Neuronal stem cell (in vitro differentiated cells): Measurements from ENCODE around the gene FAM9C.
A peak's percentile ranks its signal among the peaks of the same experiment; 100 is the strongest.
"Not testable (repeated sequence)": the region's sequence is repeated elsewhere in the genome, so short reads cannot be mapped to it uniquely, and the experiment has no call there.

Source experiments
- DNase-seq: peaks from one replicate; pipeline ENCODE4 v3.0.0-alpha.2; 2013; ENCODE audit warnings: low spot score
- H2AFZ ChIP-seq: one replicate; pipeline ENCODE4 v1.6.1; 2013; ENCODE audit warnings: mild to moderate bottlenecking, low read length, inconsistent platforms
- H2AK5ac ChIP-seq: 2 replicates; pipeline ENCODE4 v1.6.1; 2013; ENCODE audit warnings: low read depth, mild to moderate bottlenecking, inconsistent platforms, low read length, moderate library complexity, mixed read lengths
- H2BK120ac ChIP-seq: 2 replicates; pipeline ENCODE4 v1.6.1; 2013; ENCODE audit warnings: low read depth, mild to moderate bottlenecking, inconsistent platforms, low read length, moderate library complexity, mixed read lengths
- H2BK12ac ChIP-seq: one replicate; pipeline ENCODE4 v1.6.1; 2013; ENCODE audit warnings: low read length, inconsistent platforms
- H2BK15ac ChIP-seq: 2 replicates; pipeline ENCODE4 v1.6.1; 2013; ENCODE audit warnings: mild to moderate bottlenecking, low read length, inconsistent platforms, mixed read lengths
- H2BK5ac ChIP-seq: one replicate; pipeline ENCODE4 v1.6.1; 2013; ENCODE audit warnings: inconsistent platforms, mild to moderate bottlenecking, low read length, moderate library complexity
- H3K14ac ChIP-seq: one replicate; pipeline ENCODE4 v1.6.1; 2013; ENCODE audit warnings: low read length, inconsistent platforms
- H3K18ac ChIP-seq: 2 replicates; pipeline ENCODE4 v1.6.1; 2013; ENCODE audit warnings: low read length, inconsistent platforms
- H3K23ac ChIP-seq: 2 replicates; pipeline ENCODE4 v1.6.1; 2013; ENCODE audit warnings: low read depth, mild to moderate bottlenecking, mixed read lengths, low read length, inconsistent platforms; ENCODE audit not compliant: poor library complexity
- H3K27ac ChIP-seq: replicated peaks from 3 replicates; pipeline ENCODE4 v1.5.1; 2013; ENCODE audit warnings: low read length, inconsistent platforms
- H3K27me3 ChIP-seq, 3 experiments: 2 replicates each; pipeline ENCODE4 v1.6.1; 2013; ENCODE audit warnings: low read length in 3 of 3, mild to moderate bottlenecking in 2 of 3, inconsistent platforms in 1 of 3, low read depth in 1 of 3, mixed read lengths in 1 of 3, moderate library complexity in 1 of 3; ENCODE audit not compliant: control insufficient read depth in 3 of 3, insufficient read depth in 3 of 3
- H3K36me3 ChIP-seq, 2 donors: replicated peaks in 1 of 2; 2 replicates each; pipeline ENCODE4 v1.6.1; 2013; ENCODE audit warnings: low read length in 2 of 2; ENCODE audit not compliant: control insufficient read depth in 2 of 2, insufficient read depth in 2 of 2
- H3K4ac ChIP-seq: 2 replicates; pipeline ENCODE4 v1.6.1; 2013; ENCODE audit warnings: inconsistent platforms, mild to moderate bottlenecking, low read length, moderate library complexity
- H3K4me1 ChIP-seq, 2 donors: 1 replicate in 1 of 2; 2 replicates in 1 of 2; pipeline ENCODE4 v1.6.1; 2013; ENCODE audit warnings: low read length in 2 of 2, low read depth in 1 of 2; ENCODE audit not compliant: control insufficient read depth in 2 of 2, insufficient read depth in 1 of 2
- H3K4me2 ChIP-seq: one replicate; pipeline ENCODE4 v1.6.1; 2013; ENCODE audit warnings: mild to moderate bottlenecking, low read length, inconsistent platforms; ENCODE audit not compliant: insufficient read depth, poor library complexity, severe bottlenecking
- H3K4me3 ChIP-seq, 2 donors: 2 replicates each; pipeline ENCODE4 v1.5.1; 2013; ENCODE audit warnings: low read length in 2 of 2, mild to moderate bottlenecking in 2 of 2, inconsistent platforms in 1 of 2, moderate library complexity in 1 of 2
- H3K79me1 ChIP-seq: one replicate; pipeline ENCODE4 v1.6.1; 2013; ENCODE audit warnings: low read depth, mild to moderate bottlenecking, inconsistent platforms, low read length, moderate library complexity
- H3K9ac ChIP-seq: one replicate; pipeline ENCODE4 v1.6.1; 2013; ENCODE audit warnings: mild to moderate bottlenecking, low read depth, low read length, inconsistent platforms; ENCODE audit not compliant: poor library complexity
- H3K9me3 ChIP-seq, 2 donors: replicated peaks in 1 of 2; 2 replicates each; pipeline versions ENCODE3 to v1.6.1; 2013; ENCODE audit warnings: low read length in 2 of 2, mild to moderate bottlenecking in 2 of 2, inconsistent platforms in 1 of 2, low read depth in 1 of 2, mixed read lengths in 1 of 2, moderate library complexity in 1 of 2; ENCODE audit not compliant: control insufficient read depth in 2 of 2, insufficient read depth in 1 of 2
- H4K8ac ChIP-seq: one replicate; pipeline ENCODE4 v1.6.1; 2013; ENCODE audit warnings: low read depth, mild to moderate bottlenecking, inconsistent platforms, low read length, moderate library complexity
- H4K91ac ChIP-seq: one replicate; pipeline ENCODE4 v1.6.1; 2013; ENCODE audit warnings: low read length, low read depth, mild to moderate bottlenecking, inconsistent platforms; ENCODE audit not compliant: poor library complexity
- WGBS, 2 donors: extraction: QIAGEN DNeasy Blood & Tissue Kit; methylation state at CpG; one replicate each; pipeline ENCODE4 v1.1.7; 2013; ENCODE audit warnings: missing lambda C conversion rate in 2 of 2, mixed read lengths in 1 of 2; ENCODE audit not compliant: insufficient read length in 2 of 2, insufficient replicate concordance in 1 of 2; ENCODE audit errors: extremely low coverage in 2 of 2; 5-methylcytosine and 5-hydroxymethylcytosine counted together

Gene FAM9C

GRCh38 chrX:13061215-13061708, 16.8 kb upstream of the FAM9C start:
- H3K9me3 ChIP-seq = not testable (repeated sequence)

GRCh38 chrX:13059637-13060499, 15.4 kb upstream of the FAM9C start:
- DNase-seq = no peak
- Histone ChIP-seq H3K23ac (no peak overlapping the region), H3K9me3 (peaks cover 0 to 7% of the 10 kb centered on the region in 2 donors), H2BK5ac (no peak overlapping the region), H3K4me1 (peaks cover 3 to 7% of the 10 kb centered on the region in 2 donors), H3K27ac (no peak overlapping the region), H3K14ac (no peak overlapping the region), H3K27me3 (no peaks in the 10 kb centered on the region), H4K8ac (no peak overlapping the region), H2AK5ac (no peak overlapping the region), H3K4ac (no peak overlapping the region), H2BK15ac (no peak overlapping the region), H4K91ac (no peak overlapping the region), H3K9ac (no peak overlapping the region), H2BK12ac (no peak overlapping the region), H3K79me1 (no peaks in the 10 kb centered on the region), H3K4me2 (no peak overlapping the region), H3K4me3 (no peak overlapping the region), H3K36me3 (no peaks in the 10 kb centered on the region), H3K18ac (no peak overlapping the region), H2AFZ (peak overlapping the region; percentile 59), H2BK120ac (no peak overlapping the region)
- WGBS, 2 donors = no CpG with 5 or more reads among the region's 3 CpGs

More at GRCh38 chrX:13061215-13061708, 16.8 kb upstream of the FAM9C start:
- H3K9ac ChIP-seq, H2BK12ac ChIP-seq, H3K23ac ChIP-seq, H3K36me3 ChIP-seq, H2AK5ac ChIP-seq, H3K14ac ChIP-seq, H3K4ac ChIP-seq, H2BK15ac ChIP-seq, H3K4me2 ChIP-seq, H3K18ac ChIP-seq, H4K91ac ChIP-seq, H3K4me3 ChIP-seq, H3K27me3 ChIP-seq, H3K4me1 ChIP-seq, H2BK5ac ChIP-seq, H3K27ac ChIP-seq, H4K8ac ChIP-seq, H3K79me1 ChIP-seq, H2AFZ ChIP-seq, DNase-seq, H2BK120ac ChIP-seq: not testable (repeated sequence)
- no CpG with 5 or more reads among the region's 4 CpGs for WGBS, 2 donors

GRCh38 chrX:13055486-13055885, 11.1 kb upstream of the FAM9C start:
- Histone ChIP-seq H3K23ac (no peak overlapping the region), H3K18ac (no peak overlapping the region), H3K9me3 (peaks cover 0 to 3% of the 10 kb centered on the region in 2 donors), H3K27ac (no peak overlapping the region), H3K4me2 (no peak overlapping the region), H2BK12ac (no peak overlapping the region), H3K4me3 (no peak overlapping the region), H2BK5ac (no peak overlapping the region), H4K91ac (no peak overlapping the region), H3K14ac (no peak overlapping the region), H3K27me3 (no peaks in the 10 kb centered on the region), H4K8ac (no peak overlapping the region), H3K4ac (no peak overlapping the region), H3K36me3 (no peaks in the 10 kb centered on the region), H3K79me1 (no peaks in the 10 kb centered on the region), H3K4me1 (peaks cover 3 to 7% of the 10 kb centered on the region in 2 donors), H2BK120ac (no peak overlapping the region), H2AFZ (no peak overlapping the region), H2BK15ac (no peak overlapping the region), H2AK5ac (no peak overlapping the region), H3K9ac (no peak overlapping the region)
- no peak for DNase-seq
- no CpG with 5 or more reads among the region's 1 CpG for WGBS, 2 donors

GRCh38 chrX:13053171-13053570, 8.8 kb upstream of the FAM9C start:
- no peak overlapping the region for H4K8ac ChIP-seq
- no peak overlapping the region for H2AK5ac ChIP-seq
- H3K36me3 ChIP-seq = no peaks in the 10 kb centered on the region
- no peak overlapping the region for H3K27ac ChIP-seq
- no peak overlapping the region for H3K4ac ChIP-seq
- H3K4me3 ChIP-seq = no peak overlapping the region
- H3K9me3 ChIP-seq = peaks cover 0 to 3% of the 10 kb centered on the region in 2 donors
- H3K14ac ChIP-seq = no peak overlapping the region
- H2BK5ac ChIP-seq = no peak overlapping the region
- no peak overlapping the region for H3K23ac ChIP-seq
- H3K18ac ChIP-seq = no peak overlapping the region
- H3K4me1 ChIP-seq = no peaks in the 10 kb centered on the region
- no peak overlapping the region for H3K4me2 ChIP-seq
- no peak overlapping the region for H3K9ac ChIP-seq
- no peaks in the 10 kb centered on the region for H3K27me3 ChIP-seq
- H4K91ac ChIP-seq = no peak overlapping the region
- no peak overlapping the region for H2BK120ac ChIP-seq
- H3K79me1 ChIP-seq = no peaks in the 10 kb centered on the region
- H2BK12ac ChIP-seq = no peak overlapping the region
- DNase-seq = no peak
- H2BK15ac ChIP-seq = no peak overlapping the region
- no peak overlapping the region for H2AFZ ChIP-seq
